SU-DHL-6 (cell line): ENCODE measurements around the gene OVOL1.

Experiments
- H2AFZ ChIP-seq: fragments of 200-600 bp; sonication (generic); 2 replicates; pipeline ENCODE4 v1.6.1; 2014; ENCODE audit warnings: low read depth, mild to moderate bottlenecking, moderate library complexity, mixed read lengths, antibody characterized with exemption, low read length; ENCODE audit not compliant: severe bottlenecking
- H3F3A ChIP-seq: fragments of 200-600 bp; shearing (Covaris generic); 2 replicates; pipeline ENCODE4 v1.6.0; 2016; ENCODE audit warnings: antibody characterized with exemption, mild to moderate bottlenecking; ENCODE audit not compliant: insufficient read depth
- H3K27ac ChIP-seq: fragments of 200-600 bp; sonication (generic); 2 replicates; pipeline ENCODE4 v1.5.1; 2016; ENCODE audit warnings: low read depth, mild to moderate bottlenecking, low read length, moderate library complexity, mixed read lengths
- H3K27me3 ChIP-seq: fragments of 200-600 bp; sonication (generic), shearing (Covaris generic); 2 replicates; pipeline ENCODE4 v1.6.0; 2014; ENCODE audit warnings: mild to moderate bottlenecking, low read length
- H3K36me3 ChIP-seq: fragments of 200-600 bp; sonication (generic); 2 replicates; pipeline ENCODE4 v1.6.1; 2014; ENCODE audit warnings: mild to moderate bottlenecking, low read length, mixed read lengths
- H3K4me2 ChIP-seq: fragments of 300-600, 200-600 bp; shearing (Covaris generic), sonication (generic); 2 replicates; pipeline ENCODE4 v1.6.0; 2014; ENCODE audit warnings: low read length, low read depth, mild to moderate bottlenecking; ENCODE audit not compliant: poor library complexity, severe bottlenecking
- H3K4me3 ChIP-seq: fragments of 200-600 bp; sonication (generic); 2 replicates; pipeline ENCODE4 v1.5.1; 2014; ENCODE audit warnings: antibody characterized with exemption, low read length, mild to moderate bottlenecking, mixed read lengths; ENCODE audit not compliant: insufficient read depth, poor library complexity, severe bottlenecking
- H3K79me2 ChIP-seq: fragments of 200-600 bp; sonication (generic); 2 replicates; pipeline ENCODE4 v1.6.1; 2014; ENCODE audit warnings: mild to moderate bottlenecking, low read length, moderate library complexity; ENCODE audit not compliant: insufficient read depth
- H3K9ac ChIP-seq: fragments of 200-600 bp; sonication (generic); 2 replicates; pipeline ENCODE4 v1.7.0; 2014; ENCODE audit warnings: mild to moderate bottlenecking, low read length
- H3K9me2 ChIP-seq: fragments of 200-600 bp; sonication (generic); replicated peaks from 2 replicates; pipeline ENCODE4 v1.6.1; 2014; ENCODE audit warnings: low read length; ENCODE audit not compliant: insufficient read depth
- H3K9me3 ChIP-seq: fragments of 200-600 bp; sonication (generic); 2 replicates; pipeline ENCODE4 v1.6.1; 2014; ENCODE audit warnings: low read length, mixed read lengths; ENCODE audit not compliant: insufficient read depth
- H4K20me1 ChIP-seq: fragments of 200-600 bp; sonication (generic); 2 replicates; pipeline ENCODE4 v1.6.1; 2014; ENCODE audit warnings: low read depth, mild to moderate bottlenecking, antibody characterized with exemption, low read length, moderate library complexity, mixed read lengths
- CTCF ChIP-seq: fragments of 200-600 bp; sonication (generic); IDR thresholded peaks from one replicate; pipeline ENCODE4 v1.5.1; 2017; ENCODE audit warnings: antibody characterized with exemption, mild to moderate bottlenecking, low read length, moderate library complexity; ENCODE audit not compliant: insufficient read depth, poor library complexity, severe bottlenecking
- EZH2phosphoT487 ChIP-seq: fragments of 200-600 bp; sonication (generic), shearing (Covaris generic); conservative IDR thresholded peaks from 2 replicates; pipeline ENCODE4 v1.6.1; 2018; ENCODE audit warnings: mild to moderate bottlenecking, antibody characterized with exemption, low read length, moderate library complexity, mixed read lengths

The OVOL1 gene

GRCh38 chr11:65790902-65791650 lies 4.2 kb downstream of the OVOL1 start:
- no peaks in the 10 kb centered on the region for H3F3A ChIP-seq
- H2AFZ ChIP-seq = no peak overlapping the region
- H4K20me1 ChIP-seq = no peaks in the 10 kb centered on the region
- H3K4me3 ChIP-seq = no peak overlapping the region
- H3K27me3 ChIP-seq = no peaks in the 10 kb centered on the region
- H3K9ac ChIP-seq = no peak overlapping the region
- no peaks in the 10 kb centered on the region for H3K9me2 ChIP-seq
- no peaks in the 10 kb centered on the region for H3K36me3 ChIP-seq
- H3K9me3 ChIP-seq = no peaks in the 10 kb centered on the region
- TF ChIP-seq CTCF = no peak
- no peak for TF ChIP-seq EZH2phosphoT487
- no peaks in the 10 kb centered on the region for H3K79me2 ChIP-seq
- no peak overlapping the region for H3K4me2 ChIP-seq
- H3K27ac ChIP-seq = no peak overlapping the region

GRCh38 chr11:65791719-65792213 lies 4.9 kb downstream of the OVOL1 start:
- Histone ChIP-seq H3K27me3 (no peaks in the 10 kb centered on the region), H3K9me2 (no peaks in the 10 kb centered on the region), H3K4me2 (no peak overlapping the region), H3K9me3 (no peaks in the 10 kb centered on the region), H2AFZ (no peak overlapping the region), H3K79me2 (no peaks in the 10 kb centered on the region), H3K4me3 (no peak overlapping the region), H4K20me1 (no peaks in the 10 kb centered on the region), H3K27ac (no peak overlapping the region), H3K9ac (no peak overlapping the region), H3K36me3 (no peaks in the 10 kb centered on the region), H3F3A (no peaks in the 10 kb centered on the region)
- TF ChIP-seq CTCF = no peak

- H3K27me3 ChIP-seq = no peaks in the 10 kb centered on the region
- no peaks in the 10 kb centered on the region for H4K20me1 ChIP-seq
- H2AFZ ChIP-seq = no peak overlapping the region
- H3K9me3 ChIP-seq = no peaks in the 10 kb centered on the region
- H3K4me2 ChIP-seq = no peak overlapping the region
- no peaks in the 10 kb centered on the region for H3F3A ChIP-seq
- no peak overlapping the region for H3K9ac ChIP-seq
- no peaks in the 10 kb centered on the region for H3K9me2 ChIP-seq
- H3K36me3 ChIP-seq = no peaks in the 10 kb centered on the region
- H3K27ac ChIP-seq = no peak overlapping the region
- no peaks in the 10 kb centered on the region for H3K79me2 ChIP-seq
- TF ChIP-seq CTCF = no peak
- TF ChIP-seq EZH2phosphoT487 = no peak
- no peak overlapping the region for H3K4me3 ChIP-seq
Observed at GRCh38 chr11:65792456-65792855, 5.6 kb downstream of the OVOL1 start.
